GM12865 (cell line): ENCODE data around the gene SP1.

ENCODE experiments used
- DNase-seq: peaks from one replicate; pipeline ENCODE4 v3.0.0; 2010; ENCODE audit warnings: low read depth
- H3K4me3 ChIP-seq: 2 replicates; pipeline ENCODE4 v1.5.1; 2011; ENCODE audit warnings: mild to moderate bottlenecking, low read depth, low read length, control low read depth
- CTCF ChIP-seq: IDR thresholded peaks from 2 replicates; pipeline ENCODE4 v1.5.1; 2011; ENCODE audit warnings: low read length, control low read depth, low read depth, inconsistent platforms; ENCODE audit not compliant: insufficient read depth; ENCODE audit errors: missing control alignments

SP1 gene

GRCh38 chr12:53344824-53345485, 35.0 kb upstream of the SP1 start:
- peak; percentile 80 for DNase-seq
- H3K4me3 ChIP-seq, result peak overlapping the region; percentile 63
- TF ChIP-seq CTCF, result peak; percentile 81

GRCh38 chr12:53345486-53346188, 34.3 kb upstream of the SP1 start:
- 0 out of 2 replicates have a peak overlapping the region, but pooled peaks have one; percentile 63 for H3K4me3 ChIP-seq
- DNase-seq, result no peak
- TF ChIP-seq CTCF, result no peak

- DNase-seq, result no peak
- TF ChIP-seq CTCF, result no peak
- no peak overlapping the region for H3K4me3 ChIP-seq
These were observed 33.5 kb upstream of the SP1 start for GRCh38 chr12:53346491-53346890.

- DNase-seq, result no peak
- no peak overlapping the region for H3K4me3 ChIP-seq
- TF ChIP-seq CTCF, result no peak
These were observed 32.1 kb upstream of the SP1 start for GRCh38 chr12:53347905-53348304.

GRCh38 chr12:53352331-53353256, 27.4 kb upstream of the SP1 start:
- TF ChIP-seq CTCF, result peak; percentile 78
- no peak overlapping the region for H3K4me3 ChIP-seq
- DNase-seq, result peak; percentile 94

GRCh38 chr12:53353257-53353655, 26.7 kb upstream of the SP1 start:
- no peak for TF ChIP-seq CTCF
- DNase-seq, result no peak
- no peak overlapping the region for H3K4me3 ChIP-seq
